AG08395 (cell line): ENCODE measurements around the gene TMEM63B.
A peak's percentile ranks its signal among the peaks of the same experiment; 100 is the strongest.

Experiments used
- DNase-seq: peaks from one replicate; pipeline ENCODE4 v3.0.0; 2012; ENCODE audit warnings: mixed read lengths, low spot score

Gene TMEM63B

DNA sequence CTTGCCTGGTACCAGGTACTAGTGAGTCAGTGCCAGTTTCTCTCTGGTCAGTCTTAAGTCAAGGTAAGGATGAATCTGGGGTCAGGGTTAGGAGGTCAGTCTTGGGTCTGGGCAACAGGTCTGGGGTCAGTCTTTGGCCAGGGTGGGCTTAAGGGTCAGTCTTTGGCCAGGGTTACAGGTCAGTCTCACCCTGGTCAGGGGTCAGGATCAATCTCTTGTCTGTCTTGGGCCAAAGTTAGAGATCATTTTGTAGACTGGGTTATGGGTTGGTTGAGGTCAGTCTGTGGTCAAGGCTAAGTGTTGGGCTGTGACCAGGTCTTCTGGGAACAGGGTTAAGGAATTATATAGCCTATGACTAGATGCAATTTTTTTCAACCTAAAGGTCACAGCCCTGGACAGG lies 18.5 kb downstream of the TMEM63B start:
- no peak for DNase-seq

DNA sequence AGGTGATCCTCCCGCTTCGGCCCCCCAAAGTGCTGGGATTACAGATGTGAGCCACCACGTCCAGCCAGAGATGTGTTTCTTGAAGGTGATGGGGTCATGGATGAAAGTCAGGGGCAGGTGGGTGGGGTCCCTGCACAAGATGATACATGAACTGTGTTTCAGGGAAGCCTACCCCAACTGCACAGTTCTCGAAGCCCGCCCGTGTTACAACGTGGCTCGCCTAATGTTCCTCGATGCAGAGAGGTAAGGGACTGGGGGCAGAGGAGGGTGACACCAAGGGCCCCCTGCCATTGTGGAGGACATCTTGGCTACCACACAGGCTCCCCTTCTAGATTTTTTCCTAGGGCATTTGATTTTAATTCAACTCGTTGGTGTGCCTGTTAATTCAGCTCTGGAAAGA lies 19.3 kb downstream of the TMEM63B start:
- no peak for DNase-seq

DNA sequence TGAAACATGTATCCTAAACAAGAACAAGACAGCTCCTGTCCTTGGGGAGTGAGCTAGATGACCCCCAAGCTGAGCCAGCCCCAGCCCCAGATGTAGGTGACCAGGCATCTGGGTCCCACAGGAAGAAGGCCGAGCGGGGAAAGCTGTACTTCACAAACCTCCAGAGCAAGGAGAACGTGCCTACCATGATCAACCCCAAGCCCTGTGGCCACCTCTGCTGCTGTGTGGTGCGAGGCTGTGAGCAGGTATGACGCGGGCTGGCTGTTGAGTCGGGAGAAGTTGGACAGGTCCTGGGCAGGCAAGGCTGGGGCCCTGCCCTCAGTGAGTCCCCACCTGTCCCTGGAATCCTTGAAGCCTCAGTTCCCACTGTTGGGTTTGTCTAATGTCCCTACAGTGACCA lies 19.9 kb downstream of the TMEM63B start:
- DNase-seq: no peak

DNA sequence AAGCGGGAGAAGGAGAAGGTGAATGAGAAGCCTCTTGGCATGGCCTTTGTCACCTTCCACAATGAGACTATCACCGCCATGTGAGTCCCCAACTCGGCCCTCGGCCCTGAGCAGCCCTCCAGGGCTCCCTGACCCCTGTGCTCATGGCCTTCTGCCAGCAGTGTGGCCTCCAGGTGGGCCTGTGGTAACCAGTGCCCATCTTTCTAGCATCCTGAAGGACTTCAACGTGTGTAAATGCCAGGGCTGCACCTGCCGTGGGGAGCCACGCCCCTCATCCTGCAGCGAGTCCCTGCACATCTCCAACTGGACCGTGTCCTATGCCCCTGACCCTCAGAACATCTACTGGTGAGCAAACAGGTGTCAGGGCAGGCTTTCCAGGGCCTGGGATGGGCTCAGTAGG lies 21.0 kb downstream of the TMEM63B start:
- DNase-seq: no peak

DNA sequence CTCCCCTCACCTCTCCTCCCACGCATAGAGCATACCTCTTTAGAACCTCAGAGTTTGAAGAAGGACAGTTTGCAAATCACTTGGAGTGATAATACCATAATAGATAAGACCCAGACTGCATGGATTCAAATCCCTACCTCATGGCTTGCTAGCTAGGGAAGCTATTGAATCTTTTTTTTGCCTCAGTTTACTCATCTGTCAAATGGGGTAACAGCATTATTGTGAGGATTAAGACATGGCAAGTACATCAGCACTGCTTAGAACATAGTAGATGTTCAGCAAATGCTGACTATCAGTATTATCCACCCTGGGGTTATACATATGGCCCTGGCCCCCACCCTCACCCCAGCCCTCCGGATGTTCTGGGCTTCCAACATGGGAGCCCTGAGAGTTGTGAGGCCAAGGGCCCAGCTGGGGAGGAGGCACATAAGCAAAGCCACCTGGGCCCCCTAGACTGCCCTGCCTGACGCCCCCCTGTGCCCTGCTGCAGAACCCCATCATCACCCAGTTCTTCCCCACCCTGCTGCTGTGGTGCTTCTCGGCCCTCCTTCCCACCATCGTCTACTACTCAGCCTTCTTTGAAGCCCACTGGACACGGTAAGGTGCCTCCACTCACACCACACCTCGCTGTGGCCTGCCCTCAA lies 22.1 kb downstream of the TMEM63B start:
- DNase-seq: no peak

DNA sequence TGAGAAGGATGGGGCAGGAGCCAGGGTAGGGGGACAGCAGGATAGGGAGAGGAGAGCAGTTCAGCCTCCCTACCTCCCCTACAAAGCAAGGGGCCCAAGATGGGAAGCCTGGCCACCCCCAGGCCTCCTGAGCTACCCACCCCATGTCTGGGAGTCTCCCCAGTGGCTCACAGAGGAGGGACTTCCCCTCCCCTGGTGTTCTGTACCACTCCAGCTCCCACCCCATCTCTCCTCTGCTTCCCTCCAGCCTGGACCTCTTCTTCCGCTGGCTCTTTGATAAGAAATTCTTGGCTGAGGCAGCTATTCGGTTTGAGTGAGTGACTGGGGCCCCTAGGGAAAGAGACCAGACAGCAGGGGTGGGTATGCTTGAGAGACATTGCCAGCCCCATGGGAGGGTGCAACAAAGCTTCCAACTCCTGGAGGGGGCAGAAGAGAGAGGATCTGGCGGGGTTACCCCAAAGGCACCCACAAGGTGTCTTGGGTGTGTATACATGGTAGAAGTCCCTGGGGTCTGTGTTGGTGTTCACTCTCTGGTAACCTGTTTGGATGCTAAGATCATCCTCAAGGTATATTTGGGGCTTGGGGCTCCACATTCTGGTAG lies 23.1 kb downstream of the TMEM63B start:
- no peak for DNase-seq

DNA sequence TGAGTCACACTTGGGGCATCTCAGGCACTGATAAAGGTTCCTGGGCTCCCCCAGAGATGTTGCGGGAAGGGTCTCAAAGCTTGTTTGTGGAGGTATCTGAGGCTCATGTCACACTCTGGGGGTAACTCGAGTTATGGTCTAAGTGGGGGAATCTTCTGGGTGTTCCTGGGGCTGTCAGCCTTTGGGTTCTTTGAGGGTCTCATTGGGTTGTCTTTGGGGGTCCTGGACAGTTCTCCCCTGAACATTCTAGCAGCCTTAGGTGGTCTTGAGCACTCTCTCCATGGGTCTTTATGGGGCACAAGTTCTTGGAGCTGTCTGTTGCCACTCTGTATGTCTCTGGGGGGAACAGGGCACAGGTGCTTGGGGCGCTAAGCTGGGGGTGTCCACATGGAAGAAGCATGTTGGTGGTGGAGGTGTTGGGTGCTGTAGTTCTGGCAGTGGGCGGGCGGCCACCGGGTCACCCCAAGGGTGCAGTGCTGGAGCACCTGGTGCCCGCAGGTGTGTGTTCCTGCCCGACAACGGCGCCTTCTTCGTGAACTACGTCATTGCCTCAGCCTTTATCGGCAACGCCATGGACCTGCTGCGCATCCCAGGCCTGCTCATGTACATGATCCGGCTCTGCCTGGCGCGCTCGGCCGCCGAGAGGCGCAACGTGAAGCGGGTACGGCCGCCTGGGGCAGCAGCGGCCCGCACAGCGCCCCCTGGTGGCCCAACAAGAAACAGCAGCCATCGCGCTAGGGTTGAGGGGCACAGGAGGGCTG lies 24.2 kb downstream of the TMEM63B start:
- peak; percentile 85 for DNase-seq

DNA sequence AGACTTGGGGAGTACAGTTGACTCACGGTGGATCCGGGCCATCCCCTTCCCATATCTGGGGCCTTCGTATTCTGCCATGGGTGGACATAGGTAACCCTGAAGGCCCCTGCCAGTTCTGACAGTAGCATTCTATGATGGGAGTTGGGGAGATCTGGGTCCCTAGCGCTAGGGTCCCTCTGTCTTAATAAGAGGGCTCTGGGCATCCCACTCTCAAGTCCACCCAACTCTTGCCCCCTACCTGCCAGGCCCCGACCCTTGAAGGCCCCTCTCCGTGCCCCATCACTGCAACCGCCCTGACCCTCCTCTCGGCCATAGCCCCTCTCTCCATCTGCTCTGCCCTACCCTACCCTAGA lies 24.7 kb downstream of the TMEM63B start:
- DNase-seq: no peak

DNA sequence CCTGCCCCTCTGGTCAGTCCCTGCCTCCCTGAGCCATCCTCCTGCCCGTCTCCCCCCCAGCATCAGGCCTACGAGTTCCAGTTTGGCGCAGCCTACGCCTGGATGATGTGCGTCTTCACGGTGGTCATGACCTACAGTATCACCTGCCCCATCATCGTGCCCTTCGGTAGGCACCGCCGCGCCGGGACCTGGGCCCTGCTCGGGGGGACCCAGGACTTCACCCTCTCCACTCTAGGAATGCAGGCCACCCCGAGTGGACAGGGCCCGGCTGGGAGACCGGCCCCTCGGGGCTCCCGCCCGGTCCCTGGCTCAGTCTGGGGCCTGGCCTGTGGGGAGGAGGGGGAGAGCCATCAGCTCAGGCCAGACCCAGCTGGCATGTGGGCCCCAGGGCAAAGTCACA lies 25.2 kb downstream of the TMEM63B start:
- DNase-seq: no peak

DNA sequence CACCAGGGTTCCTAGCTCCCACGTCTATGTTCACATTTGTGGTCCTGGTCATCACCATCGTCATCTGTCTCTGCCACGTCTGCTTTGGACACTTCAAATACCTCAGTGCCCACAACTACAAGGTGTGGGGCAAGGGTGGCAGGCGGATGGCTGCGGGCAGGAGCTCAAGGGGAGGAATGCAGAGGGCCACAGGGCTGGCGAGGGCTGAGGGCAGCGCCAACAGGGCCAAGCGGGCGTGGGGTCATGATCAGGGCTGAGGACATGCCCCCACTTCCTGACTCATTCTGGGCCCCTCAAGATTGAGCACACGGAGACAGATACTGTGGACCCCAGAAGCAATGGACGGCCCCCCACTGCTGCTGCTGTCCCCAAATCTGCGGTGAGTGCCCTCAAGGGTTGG lies 26.7 kb downstream of the TMEM63B start:
- no peak for DNase-seq

DNA sequence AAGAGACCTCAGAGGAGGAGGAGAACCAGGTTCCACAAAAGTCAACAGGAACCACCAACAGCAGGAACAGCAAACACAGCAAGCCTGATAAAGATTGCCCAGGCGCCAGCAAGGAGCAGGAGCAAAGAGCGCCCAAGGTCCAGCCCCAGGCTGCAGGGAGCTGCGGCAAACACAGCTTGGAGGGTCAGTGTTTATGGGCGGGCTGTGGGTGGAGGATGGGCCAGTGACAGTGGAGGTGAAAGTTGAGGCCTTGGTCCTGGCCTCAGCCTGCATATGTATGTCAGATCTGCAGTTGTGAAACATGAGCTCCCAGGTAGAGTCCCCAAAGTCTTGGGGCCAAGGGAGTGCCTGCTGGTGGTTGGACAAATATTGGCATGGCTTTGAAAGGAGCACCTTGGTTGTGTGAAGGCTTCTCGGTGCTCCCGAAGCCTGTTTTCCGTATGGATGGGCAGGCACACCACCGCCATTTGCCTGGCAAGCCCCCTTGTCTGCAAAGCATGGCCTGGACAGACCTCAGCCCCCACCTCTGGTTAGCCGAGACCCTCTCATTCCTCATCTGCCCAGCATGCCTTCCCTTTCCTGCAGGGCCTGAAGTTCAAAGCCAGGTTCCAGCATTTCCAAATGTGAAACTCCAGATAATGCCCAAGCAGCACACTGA lies 29.3 kb downstream of the TMEM63B start:
- DNase-seq: no peak

DNA sequence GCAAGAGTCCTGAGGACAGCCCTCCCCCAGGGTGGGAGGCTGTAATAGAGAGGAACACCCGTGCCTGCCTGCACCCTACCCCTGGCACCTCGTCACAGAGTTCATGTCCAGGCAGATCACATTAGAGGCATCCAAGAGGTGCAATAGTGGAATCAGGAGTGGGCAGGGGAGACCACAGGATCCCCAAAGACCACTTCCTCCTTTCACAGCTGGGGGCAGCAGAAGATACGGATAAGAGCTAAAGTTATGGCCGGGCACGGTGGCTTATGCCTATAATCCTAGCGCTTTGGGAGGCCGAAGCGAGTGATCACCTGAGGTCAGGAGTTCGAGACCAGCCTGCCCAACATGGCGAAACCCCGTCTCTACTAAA lies 29.8 kb downstream of the TMEM63B start:
- no peak for DNase-seq

DNA sequence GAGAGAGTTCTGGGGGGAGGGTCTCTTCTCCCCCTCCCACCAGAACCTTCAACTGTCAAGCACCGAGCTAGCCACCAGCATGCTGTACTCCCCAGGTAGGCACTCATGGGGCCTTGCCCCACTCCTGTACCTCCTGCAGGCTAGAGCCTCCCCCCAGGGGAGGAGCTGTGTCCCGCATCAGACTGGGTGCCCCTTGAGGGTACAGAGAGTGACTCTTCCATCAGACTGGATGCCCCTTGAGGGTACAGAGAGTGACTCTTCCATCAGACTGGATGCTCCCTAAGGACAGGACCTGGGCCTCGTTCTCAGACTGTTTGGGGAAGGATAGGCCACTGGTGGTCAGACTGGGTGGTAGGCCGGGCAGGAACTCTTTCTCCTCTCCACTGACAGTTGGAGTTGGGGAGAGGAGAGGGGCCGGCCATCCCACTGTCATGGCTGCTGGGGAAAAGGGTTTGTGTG lies 31.4 kb downstream of the TMEM63B start, which contains the start of gene CAPN11:
TSS of gene CAPN11 (plus strand) at position 51 of the 459 bp plus-strand sequence. CDS start at position 80, 29 bp downstream.
- no peak for DNase-seq

DNA sequence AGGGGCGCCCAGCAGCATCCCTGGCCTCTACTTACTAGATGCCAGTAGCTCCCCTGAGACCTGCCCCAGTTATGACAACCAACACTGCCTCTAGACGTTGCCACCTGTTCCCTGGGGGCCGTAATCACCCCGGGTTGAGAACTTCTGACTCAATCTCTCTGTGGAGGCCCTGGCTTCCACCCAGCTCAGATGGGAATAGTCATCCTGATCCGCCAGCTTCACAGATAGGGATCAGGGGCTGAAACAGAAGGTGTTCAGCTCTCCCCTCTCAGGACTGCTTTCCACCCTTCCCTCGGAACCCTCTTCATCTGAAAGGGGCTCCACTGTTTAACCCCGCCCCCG lies 34.6 kb downstream of the TMEM63B start:
- DNase-seq: peak; percentile 76

DNA sequence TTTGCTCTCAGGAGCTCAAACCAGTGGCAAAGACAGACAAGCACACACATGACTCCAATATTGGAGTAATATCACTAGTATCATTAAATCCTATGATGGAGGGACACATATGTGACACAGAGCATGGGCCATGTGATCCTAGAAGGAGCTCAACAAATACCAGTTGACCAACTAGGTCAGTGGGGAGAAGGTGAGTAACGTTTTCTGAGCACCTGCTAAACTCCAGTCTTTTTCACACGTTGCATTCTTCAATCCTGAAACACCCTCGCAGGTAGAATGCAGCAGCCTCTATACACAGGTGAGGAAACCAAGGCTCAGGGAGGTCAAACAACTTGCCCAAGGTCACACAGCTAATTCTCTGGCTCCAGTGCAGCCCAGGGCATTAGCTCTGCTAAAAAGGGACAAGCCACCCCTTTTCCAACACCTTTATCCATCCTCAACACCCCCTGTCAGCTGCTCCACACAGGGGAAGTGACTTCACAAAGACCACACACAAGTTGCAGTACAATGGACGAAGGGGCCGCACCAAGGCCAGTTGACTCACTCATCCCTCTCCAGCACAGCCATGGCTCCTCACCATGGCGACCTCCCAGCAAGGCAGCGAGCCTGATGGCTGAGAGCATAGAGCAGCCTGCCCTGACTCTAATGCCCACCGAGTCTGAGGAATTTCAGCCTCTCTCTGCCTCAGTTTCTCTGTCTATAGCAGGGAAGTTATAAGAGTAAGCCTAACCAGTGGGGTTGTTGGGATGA lies 35.7 kb downstream of the TMEM63B start:
- DNase-seq: no peak

DNA sequence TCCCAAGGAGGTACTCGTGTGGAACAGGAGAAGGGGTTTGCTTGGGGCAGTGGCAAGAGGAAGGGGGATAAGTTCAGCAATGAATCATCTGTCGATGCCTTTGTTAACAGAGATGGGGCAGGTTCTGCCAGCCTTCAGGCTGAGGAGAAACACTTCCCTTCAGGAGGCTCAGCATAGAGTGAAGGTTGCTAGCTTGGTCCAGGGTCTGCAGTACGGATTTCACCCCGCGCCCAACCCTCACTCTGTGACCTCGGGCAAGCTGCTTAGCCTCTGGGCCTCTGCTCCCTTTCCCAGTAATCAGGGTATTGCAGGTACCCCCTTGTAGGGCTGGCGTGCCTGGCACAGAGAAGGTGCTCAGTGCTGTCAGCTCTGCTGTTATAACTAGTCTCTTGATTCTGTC lies 38.8 kb downstream of the TMEM63B start:
- no peak for DNase-seq

DNA sequence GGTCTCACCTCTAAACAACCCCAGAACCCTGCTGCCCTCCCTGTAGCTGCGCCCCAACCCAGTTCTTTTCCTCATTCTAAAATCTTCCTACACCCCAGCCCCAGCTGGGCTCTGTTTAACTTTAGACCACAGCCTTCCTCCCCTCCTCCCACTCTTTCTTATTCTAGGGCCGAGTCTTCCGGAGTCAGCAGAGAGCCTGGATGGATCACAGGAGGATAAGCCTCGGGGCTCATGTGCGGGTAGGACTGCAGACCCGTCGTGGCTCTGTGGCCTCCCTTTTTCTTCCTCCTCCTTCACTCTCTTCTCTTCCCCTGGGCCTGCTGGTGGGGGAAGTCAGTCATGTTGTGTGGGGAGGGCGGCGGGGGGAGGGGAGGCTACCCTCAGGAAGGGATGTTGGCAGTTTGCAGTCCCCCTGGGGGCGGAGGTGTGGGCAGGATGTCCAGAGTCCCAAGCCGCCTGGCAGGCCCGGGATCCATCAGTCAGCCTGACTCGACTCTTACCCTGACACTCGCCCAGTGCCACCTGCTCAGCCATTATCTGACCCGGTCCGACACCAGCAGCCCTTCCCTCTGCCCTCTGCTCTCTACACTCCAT lies 39.3 kb downstream of the TMEM63B start:
- no peak for DNase-seq

DNA sequence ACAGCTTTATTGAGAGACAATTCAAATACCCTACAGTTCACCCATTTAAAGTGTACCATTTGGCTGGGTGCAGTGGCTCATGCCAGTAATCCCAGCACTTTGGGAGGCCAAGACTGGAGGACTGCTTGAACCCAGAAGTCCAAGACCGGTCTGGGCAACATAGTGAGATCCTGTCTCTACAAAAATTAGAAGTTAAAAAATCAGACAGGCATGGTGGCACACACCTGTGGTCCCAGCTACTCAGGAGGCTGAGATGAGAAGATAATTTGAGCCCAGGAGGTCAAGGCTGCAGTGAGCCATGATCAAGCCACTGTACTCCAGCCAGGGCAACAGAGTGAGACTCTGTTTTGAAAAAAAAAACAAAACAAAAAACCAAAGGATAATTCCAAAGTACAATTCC lies 40.2 kb downstream of the TMEM63B start:
- DNase-seq: no peak

DNA sequence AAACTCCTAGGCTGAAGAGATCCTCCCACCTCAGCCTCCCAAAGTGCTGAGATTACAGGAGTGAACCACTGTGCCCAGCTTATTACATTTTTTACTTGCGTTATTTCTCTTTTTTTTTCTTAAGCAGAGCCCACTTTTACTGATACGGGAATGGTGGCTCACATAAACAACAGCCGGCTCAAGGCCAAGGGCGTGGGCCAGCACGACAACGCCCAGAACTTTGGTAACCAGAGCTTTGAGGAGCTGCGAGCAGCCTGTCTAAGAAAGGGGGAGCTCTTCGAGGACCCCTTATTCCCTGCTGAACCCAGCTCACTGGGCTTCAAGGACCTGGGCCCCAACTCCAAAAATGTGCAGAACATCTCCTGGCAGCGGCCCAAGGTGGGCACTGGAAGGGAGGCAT lies 41.8 kb downstream of the TMEM63B start:
- no peak for DNase-seq

DNA sequence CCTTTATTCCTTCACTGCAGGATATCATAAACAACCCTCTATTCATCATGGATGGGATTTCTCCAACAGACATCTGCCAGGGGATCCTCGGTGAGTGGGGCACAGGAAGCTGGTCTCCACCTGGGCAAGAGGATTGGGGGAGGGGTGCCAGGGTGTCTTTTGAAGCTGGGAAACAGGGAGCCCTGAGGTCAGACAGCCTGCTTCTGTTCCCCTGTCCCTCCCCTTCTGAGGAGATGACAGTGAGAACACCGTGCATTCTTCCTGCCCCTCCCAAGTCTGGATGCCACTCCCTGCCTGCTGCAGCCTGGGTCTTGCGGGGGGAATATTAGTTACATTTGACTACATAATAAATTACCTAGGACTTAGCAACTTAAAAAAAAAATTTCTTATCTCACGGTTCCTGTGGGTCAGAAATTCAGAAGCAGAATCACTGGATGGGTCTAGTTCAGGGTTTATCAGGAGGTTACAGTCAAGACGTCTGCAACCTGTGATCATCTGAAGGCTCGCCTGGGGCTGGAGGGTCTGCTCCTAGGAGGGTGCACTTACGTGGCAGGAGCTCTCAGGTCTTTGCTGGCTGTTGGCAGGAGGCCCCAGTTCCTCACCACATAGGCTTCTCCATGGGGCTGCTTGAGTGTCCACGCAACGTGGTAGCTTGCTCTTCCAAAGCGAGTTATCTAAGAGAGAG lies 42.7 kb downstream of the TMEM63B start:
- no peak for DNase-seq

DNA sequence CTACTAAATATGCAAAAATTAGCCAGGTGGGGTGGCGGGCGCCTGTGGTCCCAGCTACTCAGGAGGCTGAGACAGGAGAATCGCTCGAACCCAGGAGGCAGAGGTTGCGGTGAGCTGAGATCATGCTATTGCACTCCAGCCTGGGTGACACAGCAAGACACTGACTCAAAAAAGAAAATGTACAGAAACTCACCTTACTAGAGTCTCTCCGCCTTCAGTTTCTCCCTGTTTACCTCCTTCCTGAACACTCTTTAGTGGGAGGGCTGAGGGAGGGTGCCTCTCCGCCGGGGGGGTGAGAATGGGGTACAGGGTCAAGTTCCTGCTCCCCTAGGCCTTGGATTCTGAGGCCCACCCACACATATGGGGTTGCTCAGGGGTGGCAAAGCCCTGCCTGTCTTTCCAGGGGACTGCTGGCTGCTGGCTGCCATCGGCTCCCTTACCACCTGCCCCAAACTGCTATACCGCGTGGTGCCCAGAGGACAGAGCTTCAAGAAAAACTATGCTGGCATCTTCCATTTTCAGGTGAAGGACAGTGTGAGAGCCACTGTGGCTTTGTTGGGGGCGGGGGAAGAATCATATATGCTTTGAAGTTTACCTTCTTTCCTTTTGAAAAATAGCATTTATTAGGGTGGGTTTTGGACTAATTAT lies 44.7 kb downstream of the TMEM63B start:
- DNase-seq: no peak
